GM23338 (cell line): Measurements from ENCODE around the gene HIVEP1. TPM values are rescaled to one million over a fixed set of nuclear protein-coding genes. Genes with fewer than 3 reads are reported as not detected.

ENCODE experiments used
- ATAC-seq: fragments of 200-7000 bp; cut with Tn5 transposase; 3 replicates; pipeline ENCODE4 v1.9.1; 2020
- DNase-seq: peaks from one replicate; pipeline ENCODE4 v3.0.0-alpha.2; 2015; ENCODE audit warnings: low spot score
- H2AFZ ChIP-seq: fragments of 200-600 bp; sonication (generic); 2 replicates; pipeline ENCODE4 v1.8.0; 2016; ENCODE audit warnings: antibody characterized with exemption, mild to moderate bottlenecking, moderate library complexity
- H3F3A ChIP-seq: fragments of 200-600 bp; sonication (generic); replicated peaks from 2 replicates; pipeline ENCODE4 v1.8.0; 2017; ENCODE audit warnings: antibody characterized with exemption, mixed run types, low read depth
- H3K27ac ChIP-seq: fragments of 200-600 bp; sonication (generic); 2 replicates; pipeline ENCODE4 v1.6.1; 2016; ENCODE audit warnings: low read depth
- H3K27me3 ChIP-seq: fragments of 200-600 bp; sonication (generic); 2 replicates; pipeline ENCODE4 v1.8.0; 2016; ENCODE audit warnings: mild to moderate bottlenecking, mixed run types, moderate library complexity; ENCODE audit not compliant: insufficient read depth
- H3K36me3 ChIP-seq: fragments of 200-600 bp; sonication (generic); 2 replicates; pipeline ENCODE4 v1.8.0; 2016; ENCODE audit warnings: mild to moderate bottlenecking; ENCODE audit not compliant: insufficient read depth
- H3K4me1 ChIP-seq: fragments of 200-600 bp; sonication (generic); 2 replicates; pipeline ENCODE4 v1.8.0; 2016; ENCODE audit warnings: mild to moderate bottlenecking, moderate library complexity; ENCODE audit not compliant: insufficient read depth
- H3K4me2 ChIP-seq: fragments of 200-600 bp; sonication (generic); 2 replicates; pipeline ENCODE4 v1.7.1; 2017; ENCODE audit warnings: mixed run types
- H3K4me3 ChIP-seq: fragments of 200-600 bp; sonication (generic); 2 replicates; pipeline ENCODE4 v1.6.1; 2016; ENCODE audit warnings: mixed run types
- H3K79me2 ChIP-seq: fragments of 200-600 bp; sonication (generic); replicated peaks from 2 replicates; pipeline ENCODE4 v1.8.0; 2017; ENCODE audit warnings: mild to moderate bottlenecking; ENCODE audit not compliant: insufficient read depth
- H3K9me2 ChIP-seq: fragments of 200-600 bp; sonication (generic); 2 replicates; pipeline ENCODE4 v1.8.0; 2017; ENCODE audit not compliant: insufficient read depth
- H4K20me1 ChIP-seq: fragments of 200-600 bp; sonication (generic); replicated peaks from 2 replicates; pipeline ENCODE4 v1.8.0; 2017; ENCODE audit warnings: mild to moderate bottlenecking; ENCODE audit not compliant: insufficient read depth
- H3K27ac Mint-ChIP-seq: 2 replicates; pipeline ENCODE4 v1.8.0; 2020; ENCODE audit warnings: inconsistent platforms, mild to moderate bottlenecking, moderate library complexity, mixed read lengths
- H3K27me3 Mint-ChIP-seq: 3 replicates; pipeline ENCODE4 v1.8.0; 2022; ENCODE audit warnings: low read depth, mild to moderate bottlenecking, moderate library complexity, mixed read lengths, inconsistent platforms; ENCODE audit not compliant: insufficient read depth, poor library complexity
- H3K36me3 Mint-ChIP-seq: 3 replicates; pipeline ENCODE4 v1.8.0; 2021; ENCODE audit warnings: low read depth, mild to moderate bottlenecking, inconsistent platforms, moderate library complexity, mixed read lengths
- H3K4me1 Mint-ChIP-seq: 3 replicates; pipeline ENCODE4 v1.8.0; 2020; ENCODE audit warnings: mild to moderate bottlenecking, inconsistent platforms, mixed read lengths
- H3K4me3 Mint-ChIP-seq: 3 replicates; pipeline ENCODE4 v1.8.0; 2021; ENCODE audit warnings: moderate library complexity, mild to moderate bottlenecking, inconsistent platforms, mixed read lengths
- H3K9me3 Mint-ChIP-seq: 3 replicates; pipeline ENCODE4 v1.8.0; 2020; ENCODE audit warnings: moderate library complexity, mild to moderate bottlenecking, inconsistent platforms, mixed read lengths
- CREB1 ChIP-seq: fragments of 250-450 bp; sonication (Bioruptor Pico); IDR thresholded peaks from 2 replicates; pipeline ENCODE4 v1.5.0; 2020; ENCODE audit warnings: low read depth, mild to moderate bottlenecking, moderate library complexity
- EZH2 ChIP-seq: fragments of 200-600 bp; sonication (generic); IDR thresholded peaks from one replicate; pipeline ENCODE4 v1.8.0; 2017; ENCODE audit warnings: antibody characterized with exemption, mild to moderate bottlenecking, low read depth; ENCODE audit not compliant: unreplicated experiment
- EZH2phosphoT487 ChIP-seq: fragments of 200-600 bp; sonication (generic); IDR thresholded peaks from one replicate; pipeline ENCODE4 v1.8.1; 2018; ENCODE audit warnings: antibody characterized with exemption; ENCODE audit not compliant: unreplicated experiment
- JUNB ChIP-seq: IDR thresholded peaks from one replicate; pipeline ENCODE4 v1.6.1; 2016; ENCODE audit warnings: antibody characterized with exemption; ENCODE audit not compliant: unreplicated experiment
- NANOG ChIP-seq: IDR thresholded peaks from 2 replicates; pipeline ENCODE4 v1.6.1; 2016; ENCODE audit warnings: antibody characterized with exemption, borderline replicate concordance
- POLR2AphosphoS5 ChIP-seq: IDR thresholded peaks from 2 replicates; pipeline ENCODE4 v1.6.1; 2016; ENCODE audit warnings: antibody characterized with exemption, low read depth
- STAT1 ChIP-seq: IDR thresholded peaks from one replicate; pipeline ENCODE4 v1.6.1; 2016; ENCODE audit warnings: antibody characterized with exemption; ENCODE audit not compliant: unreplicated experiment
- ZNF114 ChIP-seq: fragments of 250-450 bp; sonication (Bioruptor Pico); IDR thresholded peaks from 2 replicates; pipeline ENCODE4 v1.5.0; 2020; ENCODE audit warnings: mild to moderate bottlenecking, moderate library complexity
- ZNF331 ChIP-seq: fragments of 250-450 bp; sonication (Bioruptor Pico); IDR thresholded peaks from 2 replicates; pipeline ENCODE4 v1.5.0; 2020; ENCODE audit warnings: low read depth, mild to moderate bottlenecking, moderate library complexity
- polyA plus RNA-seq: library from polyadenylated mRNA; unstranded; fragments of >200 nt; fragmentation: Nextera tagmentation; extraction: Ambion mirVana; gene quantifications from 2 replicates; pipeline ENCODE4 v1.2.1, GENCODE V29; 2016
- total RNA-seq: library from RNA; depleted of rRNA; stranded (reverse); fragments of >200 nt; shearing (Covaris generic); gene quantifications from 2 replicates; pipeline ENCODE4 v1.2.3, GENCODE V29; 2014
- TF ChIP-seq, protein P1 (sequence below): IDR thresholded peaks from one replicate; pipeline ENCODE4 v1.6.1; 2018; ENCODE audit warnings: antibody characterized with exemption; ENCODE audit not compliant: unreplicated experiment

HIVEP1 gene
- total and polyA plus RNA-seq, 2 experiments from 2014 or later = 10.1 to 21.7 TPM

DNA sequence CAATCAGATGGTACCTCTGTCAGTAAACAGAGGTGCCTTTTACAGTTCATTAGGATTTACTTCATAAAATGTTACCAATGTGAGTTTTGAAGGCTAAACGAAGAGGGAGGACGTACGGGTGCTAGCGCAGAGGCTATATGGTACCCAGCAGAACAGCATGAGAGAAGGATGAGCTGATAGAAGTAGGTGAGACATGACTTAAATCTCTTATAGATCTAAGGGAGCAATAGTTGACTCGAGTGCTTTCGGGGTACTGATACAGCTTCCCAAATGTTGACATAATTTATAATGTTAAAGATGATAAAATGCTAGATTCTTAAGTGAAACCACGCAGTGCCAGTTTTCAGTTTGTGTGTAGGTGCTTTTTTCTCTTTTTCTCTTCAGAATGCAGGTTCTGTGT is 72.6 kb downstream of the HIVEP1 start:
- H3K79me2 ChIP-seq = peaks cover 67% of the 10 kb centered on the region
- Mint-ChIP-seq H3K36me3 (peaks cover 3% of the 10 kb centered on the region; the same call in 1 of the 3 replicates), H3K9me3 (no peaks in the 10 kb centered on the region), H3K27ac (no peak overlapping the region), H3K27me3 (peaks cover 1% of the 10 kb centered on the region), H3K4me3 (no peak overlapping the region), H3K4me1 (peaks cover 49% of the 10 kb centered on the region)
- H3K4me1 ChIP-seq = peaks cover 13% of the 10 kb centered on the region
- no peaks in the 10 kb centered on the region for H3F3A ChIP-seq
- ATAC-seq (no peak), DNase-seq (no peak)
- no peak for TF ChIP-seq CREB1 (CRISPR knock-in tag)
- TF ChIP-seq NANOG = no peak
- TF ChIP-seq ZNF114 = no peak
- TF ChIP-seq EZH2 = no peak
- TF ChIP-seq JUNB = no peak
- TF ChIP-seq POLR2AphosphoS5 = no peak
- no peak for TF ChIP-seq ZNF331
- no peak for TF ChIP-seq STAT1
- TF ChIP-seq, protein P1, sequence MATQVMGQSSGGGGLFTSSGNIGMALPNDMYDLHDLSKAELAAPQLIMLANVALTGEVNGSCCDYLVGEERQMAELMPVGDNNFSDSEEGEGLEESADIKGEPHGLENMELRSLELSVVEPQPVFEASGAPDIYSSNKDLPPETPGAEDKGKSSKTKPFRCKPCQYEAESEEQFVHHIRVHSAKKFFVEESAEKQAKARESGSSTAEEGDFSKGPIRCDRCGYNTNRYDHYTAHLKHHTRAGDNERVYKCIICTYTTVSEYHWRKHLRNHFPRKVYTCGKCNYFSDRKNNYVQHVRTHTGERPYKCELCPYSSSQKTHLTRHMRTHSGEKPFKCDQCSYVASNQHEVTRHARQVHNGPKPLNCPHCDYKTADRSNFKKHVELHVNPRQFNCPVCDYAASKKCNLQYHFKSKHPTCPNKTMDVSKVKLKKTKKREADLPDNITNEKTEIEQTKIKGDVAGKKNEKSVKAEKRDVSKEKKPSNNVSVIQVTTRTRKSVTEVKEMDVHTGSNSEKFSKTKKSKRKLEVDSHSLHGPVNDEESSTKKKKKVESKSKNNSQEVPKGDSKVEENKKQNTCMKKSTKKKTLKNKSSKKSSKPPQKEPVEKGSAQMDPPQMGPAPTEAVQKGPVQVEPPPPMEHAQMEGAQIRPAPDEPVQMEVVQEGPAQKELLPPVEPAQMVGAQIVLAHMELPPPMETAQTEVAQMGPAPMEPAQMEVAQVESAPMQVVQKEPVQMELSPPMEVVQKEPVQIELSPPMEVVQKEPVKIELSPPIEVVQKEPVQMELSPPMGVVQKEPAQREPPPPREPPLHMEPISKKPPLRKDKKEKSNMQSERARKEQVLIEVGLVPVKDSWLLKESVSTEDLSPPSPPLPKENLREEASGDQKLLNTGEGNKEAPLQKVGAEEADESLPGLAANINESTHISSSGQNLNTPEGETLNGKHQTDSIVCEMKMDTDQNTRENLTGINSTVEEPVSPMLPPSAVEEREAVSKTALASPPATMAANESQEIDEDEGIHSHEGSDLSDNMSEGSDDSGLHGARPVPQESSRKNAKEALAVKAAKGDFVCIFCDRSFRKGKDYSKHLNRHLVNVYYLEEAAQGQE = no peak
- no peak overlapping the region for H3K4me2 ChIP-seq
- no peak overlapping the region for H2AFZ ChIP-seq
- H3K27ac ChIP-seq = no peak overlapping the region
- no peaks in the 10 kb centered on the region for H3K27me3 ChIP-seq
- H3K9me2 ChIP-seq = no peaks in the 10 kb centered on the region
- H4K20me1 ChIP-seq = peaks cover 11% of the 10 kb centered on the region; the same call in 1 of the 2 replicates
- no peak overlapping the region for H3K4me3 ChIP-seq
- no peaks in the 10 kb centered on the region for H3K36me3 ChIP-seq

DNA sequence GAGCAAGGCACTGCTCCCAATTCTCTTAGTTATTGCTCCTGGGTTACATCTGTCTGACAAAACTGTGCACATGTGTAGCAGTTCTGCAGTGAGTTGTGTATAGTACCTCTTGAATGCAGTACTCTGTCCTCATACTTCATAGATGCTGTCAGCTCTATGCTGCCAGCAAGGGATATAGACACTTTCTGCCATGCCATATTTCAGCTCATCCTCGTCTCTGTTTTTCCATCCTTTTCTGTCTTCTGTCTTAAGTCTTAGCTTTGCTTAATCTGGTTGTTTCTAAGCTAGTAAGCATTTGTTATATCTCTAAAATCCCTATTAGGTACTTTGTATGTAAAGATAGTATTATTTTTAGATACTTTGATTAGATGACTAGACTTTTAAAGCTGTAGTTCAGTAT is 76.4 kb downstream of the HIVEP1 start:
- Histone ChIP-seq H3K4me1 (peaks cover 13% of the 10 kb centered on the region), H3K27me3 (no peaks in the 10 kb centered on the region), H3K4me3 (no peak overlapping the region), H2AFZ (no peak overlapping the region), H3K27ac (no peak overlapping the region), H4K20me1 (0 out of 2 replicates have a peak, but pooled peaks cover 7% of the 10 kb centered on the region), H3K79me2 (peaks cover 43% of the 10 kb centered on the region), H3F3A (no peaks in the 10 kb centered on the region), H3K36me3 (no peaks in the 10 kb centered on the region), H3K4me2 (no peak overlapping the region), H3K9me2 (no peaks in the 10 kb centered on the region)
- Mint-ChIP-seq H3K9me3 (peaks cover 5% of the 10 kb centered on the region; the same call in 2 of the 3 replicates), H3K27me3 (peaks cover 1% of the 10 kb centered on the region), H3K4me3 (no peak overlapping the region), H3K36me3 (peaks cover 28% of the 10 kb centered on the region; the same call in 2 of the 3 replicates), H3K4me1 (peaks cover 28% of the 10 kb centered on the region), H3K27ac (no peak overlapping the region)
- no peak for ATAC-seq
- no peak for DNase-seq
- TF ChIP-seq JUNB = no peak
- TF ChIP-seq, protein P1 = no peak
- TF ChIP-seq ZNF114 = no peak
- TF ChIP-seq EZH2phosphoT487 = no peak
- TF ChIP-seq STAT1 = no peak
- TF ChIP-seq ZNF331 = no peak
